T-cell (primary cell): ENCODE results near the gene AAK1. TPM values are rescaled to one million over a fixed set of nuclear protein-coding genes. Genes with fewer than 3 reads are reported as not detected.
"Not testable (repeated sequence)": the region's sequence is repeated elsewhere in the genome, so short reads cannot be mapped to it uniquely, and the experiment has no call there.

Experiments
- ATAC-seq, 4 experiments: fragments of 200-7000 bp in 3 of 4; fragments of 150-1000 bp in 1 of 4; cut with Tn5 transposase; replicated peaks in 1 of 4; 1 replicate in 3 of 4; 2 replicates in 1 of 4; pipeline ENCODE4 v1.10.0; 2021; ENCODE audit warnings: moderate library complexity in 3 of 4, mild to moderate bottlenecking in 2 of 4, moderate number of reproducible peaks in 1 of 4
- CTCF ChIA-PET, 2 donors: fragments of 300-600 bp; sonication (Branson Sonifier 250); formaldehyde crosslinking; loops; one replicate each; lab custom pipeline; 2022; ENCODE audit warnings: antibody characterized with exemption in 2 of 2; lab: Charles Lee
- POLR2A ChIA-PET, 2 donors: fragments of 300-600 bp; sonication (Branson Sonifier 250); formaldehyde crosslinking; loops; one replicate each; lab custom pipeline; 2022; ENCODE audit warnings: antibody characterized with exemption in 2 of 2; lab: Charles Lee
- DNase-seq, 35 experiments: peaks; one replicate each; pipeline versions ENCODE4 v3.0.0 to v3.0.0-alpha.2; 2013 to 2023
- H3K27ac ChIP-seq: one replicate; pipeline ENCODE4 v1.5.1; 2013; ENCODE audit warnings: low read length
- H3K27me3 ChIP-seq, 2 experiments: replicated peaks in 1 of 2; 1 replicate in 1 of 2; 2 replicates in 1 of 2; pipeline versions ENCODE4 v1.6.1 to v1.7.0; 2013; ENCODE audit warnings: low read length in 1 of 2, mixed read lengths in 1 of 2; ENCODE audit not compliant: control insufficient read depth in 2 of 2, insufficient read depth in 2 of 2; ENCODE audit errors: extremely low read depth in 1 of 2
- H3K36me3 ChIP-seq, 2 donors: 1 replicate in 1 of 2; 2 replicates in 1 of 2; pipeline versions ENCODE4 v1.6.1 to v1.7.0; 2013; ENCODE audit warnings: low read length in 1 of 2; ENCODE audit not compliant: control insufficient read depth in 2 of 2, insufficient read depth in 1 of 2; ENCODE audit errors: extremely low read depth in 1 of 2
- H3K4me1 ChIP-seq, 2 experiments: 1 replicate in 1 of 2; 2 replicates in 1 of 2; pipeline versions ENCODE4 v1.6.1 to v1.7.0; 2013; ENCODE audit warnings: low read length in 2 of 2, mixed read lengths in 1 of 2; ENCODE audit not compliant: insufficient read depth in 2 of 2, control insufficient read depth in 1 of 2; ENCODE audit errors: extremely low read depth in 1 of 2
- H3K4me3 ChIP-seq, 2 donors: 1 replicate in 1 of 2; 2 replicates in 1 of 2; pipeline versions ENCODE4 v1.5.1 to v1.7.0; 2013; ENCODE audit warnings: mild to moderate bottlenecking in 2 of 2, low read length in 1 of 2, moderate library complexity in 1 of 2; ENCODE audit not compliant: control insufficient read depth in 1 of 2; ENCODE audit errors: extremely low read depth in 1 of 2
- H3K9me3 ChIP-seq: 2 replicates; pipeline ENCODE4 v1.7.0; 2013
- H3K27ac Mint-ChIP-seq, 2 donors: one replicate each; pipeline ENCODE4 v1.8.0; 2020 to 2021; ENCODE audit warnings: mild to moderate bottlenecking in 2 of 2, mixed read lengths in 2 of 2
- H3K27me3 Mint-ChIP-seq, 2 donors: one replicate each; pipeline ENCODE4 v1.8.0; 2021 to 2022; ENCODE audit warnings: mixed read lengths in 2 of 2
- H3K36me3 Mint-ChIP-seq: one replicate; pipeline ENCODE4 v1.8.0; 2021; ENCODE audit warnings: mixed read lengths
- H3K4me1 Mint-ChIP-seq, 3 donors: one replicate each; pipeline ENCODE4 v1.8.0; 2020 to 2022; ENCODE audit warnings: mixed read lengths in 3 of 3, mild to moderate bottlenecking in 1 of 3
- H3K4me3 Mint-ChIP-seq, 3 donors: one replicate each; pipeline ENCODE4 v1.8.0; 2020 to 2022; ENCODE audit warnings: mild to moderate bottlenecking in 3 of 3, mixed read lengths in 3 of 3, moderate library complexity in 3 of 3
- H3K9me3 Mint-ChIP-seq, 3 donors: one replicate each; pipeline ENCODE4 v1.8.0; 2020 to 2022; ENCODE audit warnings: mixed read lengths in 3 of 3
- WGBS: methylation state at CpG from one replicate; pipeline ENCODE4 v1.1.5; 2013; ENCODE audit warnings: missing lambda C conversion rate; ENCODE audit not compliant: insufficient coverage; 5-methylcytosine and 5-hydroxymethylcytosine counted together
- total RNA-seq, 35 experiments: library from RNA in 6 of 35; stranded (reverse) in 6 of 35; fragments of 120-200 nt in 1 of 35; gene quantifications; one replicate each; pipeline versions ENCODE4 v1.2.1 to v1.2.4 and lab custom pipeline; 2013 to 2026

Gene AAK1
- total RNA-seq, 5 donors from 2014 or later (not counting 1 experiment from before 2014, with no cell fraction given): 170 to 283 (median 177) TPM

DNA sequence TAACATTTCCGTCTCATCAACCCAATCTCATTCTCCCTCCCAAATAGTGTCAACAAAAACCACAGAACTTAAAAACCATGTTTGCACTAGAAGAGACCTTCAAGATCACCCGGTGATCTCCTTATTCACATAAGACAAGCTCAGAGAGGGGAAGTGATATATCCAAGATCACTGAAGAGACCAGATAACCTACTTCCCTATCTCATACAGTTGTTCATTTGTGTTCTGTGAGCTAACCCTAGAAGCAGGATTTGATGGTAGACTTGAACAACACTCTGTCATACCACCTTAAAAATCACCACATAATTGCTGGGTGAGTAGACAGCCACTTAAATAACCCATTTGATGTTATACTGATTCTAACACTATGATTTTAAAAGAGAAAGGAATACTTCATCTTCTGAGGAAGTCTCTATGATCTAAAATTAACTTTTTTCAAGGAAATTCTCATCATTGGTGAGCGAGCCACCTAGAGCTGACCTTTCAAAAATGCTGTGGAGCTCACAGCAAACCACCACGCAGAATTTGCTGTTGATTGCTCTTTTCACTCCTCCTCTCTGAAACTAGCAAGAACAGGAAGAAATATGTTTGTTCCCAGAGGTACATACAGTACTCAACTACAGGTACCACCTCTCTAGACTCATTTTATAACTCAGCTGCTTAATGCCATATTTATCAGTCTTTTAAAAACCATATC is 15.1 kb downstream of the AAK1 start:
- peak; percentile 44 to 70 (median 53) for ATAC-seq
- no peaks in the 10 kb centered on the region for H3K27me3 ChIP-seq
- POLR2A ChIA-PET: interaction anchor here (0.6 to 1.0 kb wide), 6 partner anchors 16 to 200 kb away, joined by 3 to 5 read pairs (median 4); no protein-coding TSS in a partner anchor

DNA sequence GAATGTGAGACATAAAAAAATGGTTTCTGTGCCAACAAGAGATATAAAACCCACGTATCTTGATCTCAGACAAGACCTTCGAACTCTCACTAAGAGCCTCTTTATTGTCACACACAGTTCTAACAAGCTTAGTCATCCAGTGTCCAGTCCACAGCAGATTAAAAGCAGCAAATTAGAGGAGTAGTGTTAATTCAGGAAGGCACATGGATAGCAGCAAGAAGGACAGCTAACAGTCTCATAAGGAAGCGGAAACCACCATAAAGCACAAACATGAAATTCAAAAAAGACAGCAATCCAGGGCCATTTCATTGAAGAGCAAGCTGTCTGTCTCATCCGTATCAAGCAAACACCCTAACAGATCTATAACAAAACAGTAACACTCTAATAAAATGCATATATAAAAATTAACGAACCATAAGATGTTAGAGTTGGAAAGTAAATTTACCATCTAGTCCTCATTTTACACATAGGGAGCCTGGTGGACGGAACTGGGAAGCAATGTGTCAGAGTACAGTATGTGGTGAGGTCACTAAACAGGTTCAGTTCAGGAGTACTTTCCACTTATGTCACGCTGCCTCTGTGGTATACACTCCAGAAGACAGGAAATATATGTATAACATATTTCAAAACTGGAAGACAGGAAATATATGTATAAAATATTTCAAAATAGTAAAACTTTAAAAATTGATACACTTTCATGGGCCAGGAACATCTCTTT is 18.3 kb downstream of the AAK1 start:
- Histone ChIP-seq H3K36me3 (no peaks in the 10 kb centered on the region), H3K4me1 (peaks cover 52 to 61% of the 10 kb centered on the region in 2 experiments), H3K4me3 (no peak overlapping the region), H3K27ac (peak overlapping the region; percentile 5), H3K27me3 (no peaks in the 10 kb centered on the region), H3K9me3 (no peaks in the 10 kb centered on the region)
- H3K4me1 Mint-ChIP-seq: peaks cover 0 to 20% (median under 1%) of the 10 kb centered on the region in 3 donors
- POLR2A ChIA-PET: interaction anchor here in 1 of 2 donors (0.5 kb wide), 1 partner anchor 566 kb away, joined by 3 read pairs; the partner anchor contains the start of gene C2orf42
- no CpG with 5 or more reads among the region's 7 CpGs for WGBS
- no peaks in the 10 kb centered on the region for H3K9me3 Mint-ChIP-seq
- ATAC-seq: peak in 2 of 4 experiments; percentile 27 to 35
- CTCF ChIA-PET: interaction anchor here in 1 of 2 donors (0.5 kb wide), 1 partner anchor 908 kb away, joined by 4 read pairs; no protein-coding TSS in a partner anchor
- no peak overlapping the region for H3K27ac Mint-ChIP-seq
- no peaks in the 10 kb centered on the region for H3K27me3 Mint-ChIP-seq
- H3K36me3 Mint-ChIP-seq: peaks cover 6% of the 10 kb centered on the region
- no peak for DNase-seq
- no peak overlapping the region for H3K4me3 Mint-ChIP-seq

More for the DNA sequence above, 15.1 kb downstream of the AAK1 start:
- H3K9me3 Mint-ChIP-seq: no peaks in the 10 kb centered on the region
- peak in 1 of 35 experiments; percentile 29 for DNase-seq
- WGBS: no CpG with 5 or more reads among the region's 4 CpGs
- no peak overlapping the region for H3K4me3 Mint-ChIP-seq
- peaks cover 0 to 38% (median 28%) of the 10 kb centered on the region in 3 donors for H3K4me1 Mint-ChIP-seq
- H3K36me3 Mint-ChIP-seq: no peaks in the 10 kb centered on the region
- H3K27ac Mint-ChIP-seq: no peak overlapping the region
- CTCF ChIA-PET: interaction anchor here (0.6 to 1.8 kb wide), 9 partner anchors 10 to 1412 kb away, joined by 3 to 9 read pairs (median 4); partner anchors contain the start of gene NFU1 (in 1 of the 2)
- no peaks in the 10 kb centered on the region for H3K27me3 Mint-ChIP-seq
- peak overlapping the region in 1 of 2 donors; percentile 47 for H3K4me3 ChIP-seq
- peaks cover 47 to 57% of the 10 kb centered on the region in 2 experiments for H3K4me1 ChIP-seq
- no peaks in the 10 kb centered on the region for H3K9me3 ChIP-seq
- peak overlapping the region; percentile 38 for H3K27ac ChIP-seq
- H3K36me3 ChIP-seq: peaks cover 0 to 5% of the 10 kb centered on the region in 2 donors

DNA sequence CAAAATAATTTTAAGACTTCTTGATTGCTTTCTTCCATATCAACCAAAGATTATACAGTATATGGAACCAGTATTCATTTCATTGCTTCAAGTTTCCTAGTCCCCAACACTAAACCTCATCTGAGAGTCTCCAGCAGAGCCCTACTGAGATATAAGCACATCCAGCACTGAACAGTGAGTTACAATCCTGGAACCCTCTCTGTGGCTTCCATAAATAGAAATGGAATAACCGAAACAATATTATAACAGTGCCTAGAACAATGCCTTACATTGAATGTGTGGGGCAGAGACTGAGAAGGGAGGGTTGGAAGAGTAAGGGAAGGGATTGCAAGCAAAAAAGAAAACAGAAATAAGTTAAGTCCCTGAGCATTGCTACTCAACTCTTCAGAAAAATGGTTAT is 18.9 kb downstream of the AAK1 start:
- WGBS: no CpG with 5 or more reads among the region's 1 CpG
- Histone ChIP-seq H3K4me3 (no peak overlapping the region), H3K27me3 (no peaks in the 10 kb centered on the region), H3K9me3 (no peaks in the 10 kb centered on the region), H3K27ac (no peak overlapping the region), H3K36me3 (no peaks in the 10 kb centered on the region), H3K4me1 (peaks cover 52 to 63% of the 10 kb centered on the region in 2 experiments)
- H3K27ac Mint-ChIP-seq: no peak overlapping the region
- H3K9me3 Mint-ChIP-seq: no peaks in the 10 kb centered on the region
- peaks cover 0 to 20% (median 0%) of the 10 kb centered on the region in 3 donors for H3K4me1 Mint-ChIP-seq
- ChIA-PET CTCF (interaction anchor here in 1 of 2 donors (0.5 kb wide), 1 partner anchor 909 kb away, joined by 4 read pairs; no protein-coding TSS in a partner anchor), POLR2A (no interaction called here)
- H3K27me3 Mint-ChIP-seq: no peaks in the 10 kb centered on the region
- no peak for DNase-seq
- H3K4me3 Mint-ChIP-seq: no peak overlapping the region
- H3K36me3 Mint-ChIP-seq: peaks cover 6% of the 10 kb centered on the region
- no peak for ATAC-seq

DNA sequence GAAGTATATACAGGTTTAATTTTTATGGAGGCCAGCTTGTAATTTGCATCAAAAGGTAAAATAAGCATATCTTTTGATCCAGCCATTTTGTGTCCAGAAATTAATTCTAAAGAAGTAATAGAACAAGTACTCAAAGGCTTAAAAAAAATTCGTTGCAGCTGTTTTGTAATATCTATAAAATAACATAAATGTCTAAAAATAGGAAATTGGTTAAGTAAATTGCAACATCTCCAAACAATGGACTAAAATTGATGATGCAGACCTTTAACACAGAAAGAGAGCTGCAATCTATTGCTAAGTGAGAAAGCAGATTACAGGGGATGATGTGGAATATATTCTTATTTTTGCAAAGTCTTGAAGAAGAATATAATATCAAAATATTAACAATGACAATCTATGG is 19.4 kb downstream of the AAK1 start:
- no peak overlapping the region for H3K27ac Mint-ChIP-seq
- peaks cover 6% of the 10 kb centered on the region for H3K36me3 Mint-ChIP-seq
- DNase-seq (no peak), ATAC-seq (no peak)
- Histone ChIP-seq H3K27me3 (no peaks in the 10 kb centered on the region), H3K27ac (no peak overlapping the region), H3K4me1 (peaks cover 52 to 68% of the 10 kb centered on the region in 2 experiments), H3K4me3 (no peak overlapping the region), H3K9me3 (no peaks in the 10 kb centered on the region), H3K36me3 (no peaks in the 10 kb centered on the region)
- H3K27me3 Mint-ChIP-seq: no peaks in the 10 kb centered on the region
- no peak overlapping the region for H3K4me3 Mint-ChIP-seq
- H3K9me3 Mint-ChIP-seq: no peaks in the 10 kb centered on the region
- POLR2A ChIA-PET: no interaction called here
- peaks cover 0 to 20% (median 0%) of the 10 kb centered on the region in 3 donors for H3K4me1 Mint-ChIP-seq
- CTCF ChIA-PET: interaction anchor here in 1 of 2 donors (0.7 kb wide), 1 partner anchor 193 kb away, joined by 3 read pairs; no protein-coding TSS in a partner anchor
- WGBS: no CpG with 5 or more reads among the region's 1 CpG

DNA sequence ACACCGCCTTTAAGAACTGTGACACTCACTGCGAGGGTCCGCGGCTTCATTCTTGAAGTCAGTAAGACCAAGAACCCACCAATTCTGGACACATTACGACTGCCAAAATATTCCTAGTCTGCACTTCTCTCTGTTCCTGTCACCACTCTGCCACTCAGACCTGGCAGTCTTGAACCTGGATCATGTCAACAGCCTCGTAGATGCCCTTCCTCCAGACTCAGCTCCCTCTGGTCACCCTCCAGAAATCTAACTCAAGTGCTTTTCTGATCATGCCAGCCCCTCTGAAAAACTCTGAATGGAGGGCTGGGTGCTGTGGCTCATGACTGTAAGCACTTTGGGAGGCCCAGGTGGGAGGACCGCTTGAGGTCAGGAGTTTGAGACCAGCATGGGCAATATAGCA is 20.3 kb downstream of the AAK1 start:
- no peaks in the 10 kb centered on the region for H3K36me3 ChIP-seq
- no peaks in the 10 kb centered on the region for H3K9me3 ChIP-seq
- Mint-ChIP-seq H3K9me3 (no peaks in the 10 kb centered on the region), H3K36me3 (peaks cover 6% of the 10 kb centered on the region), H3K4me1 (peaks cover 0 to 20% (median 0%) of the 10 kb centered on the region in 3 donors), H3K4me3 (peak overlapping the region in 1 of 3 donors; percentile 14), H3K27me3 (no peaks in the 10 kb centered on the region), H3K27ac (peak overlapping the region; percentile 63 to 79)
- no peaks in the 10 kb centered on the region for H3K27me3 ChIP-seq
- peaks cover 52 to 72% of the 10 kb centered on the region in 2 experiments for H3K4me1 ChIP-seq
- DNase-seq (no peak), ATAC-seq (no peak)
- WGBS: 75% methylated on average over 4 of the region's 7 CpGs
- peak overlapping the region; percentile 16 for H3K27ac ChIP-seq
- no peak overlapping the region for H3K4me3 ChIP-seq
- ChIA-PET POLR2A (interaction anchor here in 1 of 2 donors (1.1 kb wide), 1 partner anchor 72 kb away, joined by 5 read pairs; no protein-coding TSS in a partner anchor), CTCF (interaction anchor here (0.6 to 0.9 kb wide), 2 partner anchors 26 to 92 kb away, joined by 3 read pairs; no protein-coding TSS in a partner anchor)

DNA sequence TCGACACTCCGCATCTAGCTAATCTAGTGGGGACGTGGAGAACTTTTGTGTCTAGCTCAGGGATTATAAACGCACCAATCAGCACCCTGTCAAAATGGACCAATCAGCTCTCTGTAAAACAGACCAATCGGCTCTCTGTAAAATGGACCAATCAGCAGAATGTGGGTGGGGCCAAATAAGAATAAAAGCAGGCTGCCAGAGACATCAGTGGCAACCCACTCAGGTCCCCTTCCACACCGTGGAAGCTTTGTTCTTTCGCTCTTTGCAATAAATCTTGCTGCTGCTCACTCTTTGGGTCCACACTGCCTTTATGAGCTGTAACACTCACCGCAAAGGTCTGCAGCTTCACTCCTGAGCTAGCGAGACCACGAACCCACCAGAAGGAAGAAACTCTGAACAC is 20.7 kb downstream of the AAK1 start:
- H3K9me3 ChIP-seq, H3K4me3 ChIP-seq, ATAC-seq, H3K9me3 Mint-ChIP-seq, H3K27me3 ChIP-seq, H3K27me3 Mint-ChIP-seq, H3K27ac ChIP-seq, H3K36me3 ChIP-seq, H3K36me3 Mint-ChIP-seq: not testable (repeated sequence)
- H3K27ac Mint-ChIP-seq: peak overlapping the region; percentile 63 to 79
- DNase-seq: peak in 9 of 35 experiments; percentile 1 to 42 (median 22)
- H3K4me3 Mint-ChIP-seq: peak overlapping the region in 1 of 3 donors; percentile 32
- peaks cover 0 to 20% (median 0%) of the 10 kb centered on the region in 3 donors for H3K4me1 Mint-ChIP-seq
- ChIA-PET POLR2A (interaction anchor here in 1 of 2 donors (1.1 kb wide), 1 partner anchor 72 kb away, joined by 5 read pairs; no protein-coding TSS in a partner anchor), CTCF (interaction anchor here (0.6 to 0.9 kb wide), 3 partner anchors 26 to 92 kb away, joined by 3 to 4 read pairs (median 3); no protein-coding TSS in a partner anchor)
- 50% methylated on average over 2 of the region's 10 CpGs for WGBS
- H3K4me1 ChIP-seq: peaks cover 48 to 72% of the 10 kb centered on the region in 2 experiments
